ENCODE results near the gene KDELR1. TPM values are rescaled to one million over a fixed set of nuclear protein-coding genes. Genes with fewer than 3 reads are reported as not detected.

KDELR1 gene
- total RNA-seq, 1 experiment from 2014 or later, result 198 TPM

DNA sequence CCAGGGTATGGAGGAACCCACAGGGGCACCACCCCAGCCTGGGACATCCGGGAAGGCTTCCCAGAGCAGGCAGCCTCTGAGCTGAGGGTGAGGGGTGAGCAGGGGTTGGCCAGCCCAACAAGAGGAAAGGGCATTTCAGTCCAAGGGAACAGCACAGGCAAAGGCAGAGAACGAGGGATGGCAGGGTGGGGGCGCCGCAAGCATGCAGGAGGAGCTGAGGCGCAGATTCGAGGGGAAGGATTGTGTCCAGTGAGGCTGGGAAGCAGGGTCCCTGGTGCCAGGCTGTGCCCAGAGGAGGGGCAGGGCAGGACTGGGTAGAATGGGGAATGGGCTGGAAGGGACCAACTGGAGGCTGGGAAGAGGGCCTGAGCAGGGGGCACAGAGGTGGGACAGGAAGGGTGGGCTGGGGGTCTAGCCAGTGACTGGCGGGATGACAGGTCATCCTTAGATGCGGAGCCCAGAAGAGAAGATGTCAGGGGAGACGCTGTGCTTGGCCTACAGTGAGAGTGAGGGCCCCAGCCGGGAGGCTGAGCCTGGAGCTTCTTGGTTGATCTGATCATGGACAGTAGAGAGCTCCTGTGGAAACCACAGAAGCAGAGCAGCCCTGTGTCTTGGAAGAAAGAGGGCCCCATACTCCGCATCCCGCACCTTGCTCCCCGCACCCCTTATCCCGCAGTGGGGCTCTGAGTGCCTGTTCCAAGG lies 52.4 kb downstream of the KDELR1 start:
- Histone ChIP-seq H3K23me2 (ENCODE audit: insufficient read length, low read depth, low read length, poor library complexity, severe bottlenecking) (no peaks in the 10 kb centered on the region), H3K4me2 (ENCODE audit: insufficient read depth, insufficient read length, low read length) (no peak overlapping the region), H4K20me1 (ENCODE audit: control insufficient read depth, insufficient read depth, insufficient read length) (no peaks in the 10 kb centered on the region), H4K5ac (ENCODE audit: insufficient read length, low read depth, low read length) (no peak overlapping the region), H3T11ph (ENCODE audit: low read length) (no peak overlapping the region), H3K4me1 (ENCODE audit: insufficient read depth, low read length) (no peaks in the 10 kb centered on the region), H3K9ac (ENCODE audit: extremely low read depth, insufficient read length, low read length) (no peak overlapping the region), H3K27me3 (ENCODE audit: insufficient read depth, low read length) (no peaks in the 10 kb centered on the region), H3K9me3 (ENCODE audit: control insufficient read depth, low read depth, low read length) (no peaks in the 10 kb centered on the region), H3K4ac (ENCODE audit: low read depth, low read length) (no peak overlapping the region), H3K14ac (ENCODE audit: insufficient read depth, low read length) (no peak overlapping the region), H3K79me2 (ENCODE audit: insufficient read depth, low read length) (no peaks in the 10 kb centered on the region), H2BK20ac (ENCODE audit: low read depth, low read length, poor library complexity, severe bottlenecking) (no peak overlapping the region), H2BK5ac (ENCODE audit: insufficient read length, low read length) (no peak overlapping the region), H4K8ac (replicated peaks; ENCODE audit: insufficient read length, low read depth, low read length) (no peak overlapping the region), H2BK15ac (ENCODE audit: low read depth, low read length) (no peak overlapping the region), H4K91ac (ENCODE audit: insufficient read length, low read depth, low read length) (no peak overlapping the region), H2AFZ (ENCODE audit: low read length) (no peak overlapping the region), H3K18ac (ENCODE audit: insufficient read length, low read depth, low read length) (no peak overlapping the region), H2AK5ac (ENCODE audit: insufficient read length, low read length) (no peak overlapping the region), H3K23ac (ENCODE audit: insufficient read length, low read depth, low read length) (no peak overlapping the region), H3K79me1 (ENCODE audit: insufficient read depth, low read depth, low read length, poor library complexity, severe bottlenecking) (no peaks in the 10 kb centered on the region), H3K56ac (ENCODE audit: insufficient read length, low read depth, low read length) (no peak overlapping the region), H2BK12ac (ENCODE audit: insufficient read length, low read depth, low read length) (no peak overlapping the region), H2BK120ac (ENCODE audit: low read depth, low read length, poor library complexity, severe bottlenecking) (no peak overlapping the region), H3K27ac (ENCODE audit: insufficient read length, low read depth, low read length) (no peak overlapping the region)
- peaks cover 2 to 15% of the 10 kb centered on the region in 2 experiments; a peak in 3 of 4 replicates for H3K4me1 Mint-ChIP-seq
- peak overlapping the region in 1 of 2 experiments; percentile 20; a peak in 1 of 5 replicates for H3K4me3 Mint-ChIP-seq
- H3K27ac Mint-ChIP-seq, result peak overlapping the region in 2 of 3 experiments; percentile 28 to 38; a peak in 3 of 7 replicates
- H3K27me3 Mint-ChIP-seq (ENCODE audit: low read depth), result peaks cover 6% of the 10 kb centered on the region
- H3K9me3 Mint-ChIP-seq, result no peaks in the 10 kb centered on the region
- TF ChIP-seq, protein P1, sequence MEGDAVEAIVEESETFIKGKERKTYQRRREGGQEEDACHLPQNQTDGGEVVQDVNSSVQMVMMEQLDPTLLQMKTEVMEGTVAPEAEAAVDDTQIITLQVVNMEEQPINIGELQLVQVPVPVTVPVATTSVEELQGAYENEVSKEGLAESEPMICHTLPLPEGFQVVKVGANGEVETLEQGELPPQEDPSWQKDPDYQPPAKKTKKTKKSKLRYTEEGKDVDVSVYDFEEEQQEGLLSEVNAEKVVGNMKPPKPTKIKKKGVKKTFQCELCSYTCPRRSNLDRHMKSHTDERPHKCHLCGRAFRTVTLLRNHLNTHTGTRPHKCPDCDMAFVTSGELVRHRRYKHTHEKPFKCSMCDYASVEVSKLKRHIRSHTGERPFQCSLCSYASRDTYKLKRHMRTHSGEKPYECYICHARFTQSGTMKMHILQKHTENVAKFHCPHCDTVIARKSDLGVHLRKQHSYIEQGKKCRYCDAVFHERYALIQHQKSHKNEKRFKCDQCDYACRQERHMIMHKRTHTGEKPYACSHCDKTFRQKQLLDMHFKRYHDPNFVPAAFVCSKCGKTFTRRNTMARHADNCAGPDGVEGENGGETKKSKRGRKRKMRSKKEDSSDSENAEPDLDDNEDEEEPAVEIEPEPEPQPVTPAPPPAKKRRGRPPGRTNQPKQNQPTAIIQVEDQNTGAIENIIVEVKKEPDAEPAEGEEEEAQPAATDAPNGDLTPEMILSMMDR (conservative IDR thresholded peaks at IDR 0.05), result no peak
- no peak for DNase-seq
- H3K36me3 Mint-ChIP-seq (ENCODE audit: insufficient read depth in 1 of 3, low read depth in 3 of 3), result peaks cover 0 to under 1% (median 0%) of the 10 kb centered on the region in 3 experiments; a peak in 2 of 7 replicates
- no CpG with 5 or more reads among the region's 14 CpGs for WGBS (ENCODE audit: extremely low coverage, insufficient read length, low lambda C conversion rate)
